Measurements from ENCODE around the gene UHRF1.
A peak's percentile ranks its signal among the peaks of the same experiment; 100 is the strongest.
"Not testable (repeated sequence)": the region's sequence is repeated elsewhere in the genome, so short reads cannot be mapped to it uniquely, and the experiment has no call there.

UHRF1 gene
- 0.28 to 0.72 reads per million in 2 donors for total RNA-seq

GRCh38 chr19:4909156-4909896 lies at the start of gene UHRF1:
TSS of gene UHRF1 (plus strand) at chr19:4909501. CDS start at chr19:4910886, 1,385 bp downstream.
- no peak for DNase-seq

GRCh38 chr19:4859697-4860096 lies 49.6 kb upstream of the UHRF1 start:
- no peak for DNase-seq

- DNase-seq = no peak
These were observed 48.2 kb upstream of the UHRF1 start for GRCh38 chr19:4861147-4861546.

GRCh38 chr19:4866595-4867424 lies 42.5 kb upstream of the UHRF1 start:
- DNase-seq = peak; percentile 35

GRCh38 chr19:4867534-4868285 lies 41.6 kb upstream of the UHRF1 start, which contains the start of gene PLIN3:
TSS of gene PLIN3 (minus strand) at chr19:4867667. CDS start at chr19:4861394, 6,273 bp downstream.
- peak; percentile 92 for DNase-seq

- DNase-seq = no peak
These were observed 40.9 kb upstream of the UHRF1 start for GRCh38 chr19:4868286-4868834.

- no peak for DNase-seq
These were observed 39.1 kb upstream of the UHRF1 start for GRCh38 chr19:4870025-4870700.

- DNase-seq = no peak
These were observed 37.6 kb upstream of the UHRF1 start for GRCh38 chr19:4871711-4872110.

- no peak for DNase-seq
These were observed 35.4 kb upstream of the UHRF1 start for GRCh38 chr19:4873930-4874329.

GRCh38 chr19:4877753-4878490 lies 31.4 kb upstream of the UHRF1 start:
- no peak for DNase-seq

- DNase-seq = no peak
These were observed 30.8 kb upstream of the UHRF1 start for GRCh38 chr19:4878491-4878968.

- DNase-seq = no peak
These were observed 30.3 kb upstream of the UHRF1 start for GRCh38 chr19:4879041-4879440.

- DNase-seq = not testable (repeated sequence)
These were observed 26.4 kb upstream of the UHRF1 start for GRCh38 chr19:4882874-4883273.

- DNase-seq = not testable (repeated sequence)
These were observed 24.3 kb upstream of the UHRF1 start for GRCh38 chr19:4884993-4885392.

- DNase-seq = not testable (repeated sequence)
These were observed 21.5 kb upstream of the UHRF1 start for GRCh38 chr19:4887803-4888202.

- no peak for DNase-seq
These were observed 20.1 kb upstream of the UHRF1 start for GRCh38 chr19:4889034-4889815.

GRCh38 chr19:4891066-4891465 lies 18.2 kb upstream of the UHRF1 start:
- no peak for DNase-seq

- DNase-seq = not testable (repeated sequence)
These were observed 16.3 kb upstream of the UHRF1 start for GRCh38 chr19:4892962-4893361.

- no peak for DNase-seq
These were observed 12.9 kb upstream of the UHRF1 start for GRCh38 chr19:4896372-4896771.

- no peak for DNase-seq
These were observed 12.2 kb upstream of the UHRF1 start for GRCh38 chr19:4897146-4897545.
